NOMO-1 treated with dmso at 0.1 percent for 144 hours (cell line): ENCODE measurements around the gene BLACAT1.

ENCODE experiments used
- DNase-seq: peaks from one replicate; lab custom pipeline; 2025; ENCODE audit not compliant: unreplicated experiment; lab: John Stamatoyannopoulos, UW

Gene BLACAT1

GRCh38 chr1:205456868-205457745, 1.3 kb upstream of the BLACAT1 start:
- DNase-seq: no peak

GRCh38 chr1:205456383-205456867, 580 bp upstream of the BLACAT1 start:
- no peak for DNase-seq

- DNase-seq: no peak
Measured at GRCh38 chr1:205454903-205455335, 926 bp downstream of the BLACAT1 start.

- no peak for DNase-seq
Measured at GRCh38 chr1:205453466-205453865, 2.4 kb downstream of the BLACAT1 start.

GRCh38 chr1:205452933-205453332, 2.9 kb downstream of the BLACAT1 start:
- no peak for DNase-seq

- no peak for DNase-seq
Measured at GRCh38 chr1:205452364-205452763, 3.5 kb downstream of the BLACAT1 start.

GRCh38 chr1:205451759-205452164, 4.1 kb downstream of the BLACAT1 start:
- DNase-seq: no peak

- DNase-seq: no peak
Measured at GRCh38 chr1:205451202-205451601, 4.6 kb downstream of the BLACAT1 start.

GRCh38 chr1:205450448-205450847, 5.4 kb downstream of the BLACAT1 start:
- DNase-seq: no peak

- no peak for DNase-seq
Measured at GRCh38 chr1:205449750-205450443, 5.9 kb downstream of the BLACAT1 start.

GRCh38 chr1:205449254-205449749, 6.5 kb downstream of the BLACAT1 start:
- no peak for DNase-seq

GRCh38 chr1:205448540-205449253, 7.1 kb downstream of the BLACAT1 start:
- no peak for DNase-seq

GRCh38 chr1:205447457-205448341, 8.1 kb downstream of the BLACAT1 start:
- DNase-seq: no peak

GRCh38 chr1:205446828-205447227, 9.0 kb downstream of the BLACAT1 start:
- no peak for DNase-seq

- no peak for DNase-seq
Measured at GRCh38 chr1:205445646-205445935, 10.3 kb downstream of the BLACAT1 start.

GRCh38 chr1:205444931-205445645, 10.8 kb downstream of the BLACAT1 start:
- no peak for DNase-seq

GRCh38 chr1:205444300-205444930, 11.4 kb downstream of the BLACAT1 start:
- no peak for DNase-seq

GRCh38 chr1:205443585-205444299, 12.1 kb downstream of the BLACAT1 start:
- no peak for DNase-seq
